HG03520 (cell line): ENCODE results near the gene GTF2IRD1.
"Not testable (repeated sequence)": the region's sequence is repeated elsewhere in the genome, so short reads cannot be mapped to it uniquely, and the experiment has no call there.

Experiments
- ATAC-seq: cut with Tn5 transposase; IDR thresholded peaks from one replicate; pipeline ENCODE4 v1.9.1; 2021; ENCODE audit warnings: mild to moderate bottlenecking, moderate library complexity; ENCODE audit not compliant: unreplicated experiment

The GTF2IRD1 gene

GRCh38 chr7:74554178-74554577 lies 100.5 kb downstream of the GTF2IRD1 start:
- no peak for ATAC-seq

GRCh38 chr7:74560086-74560719 lies 106.5 kb downstream of the GTF2IRD1 start:
- ATAC-seq: no peak

- no peak for ATAC-seq
These were observed 108.3 kb downstream of the GTF2IRD1 start for GRCh38 chr7:74561898-74562613.

GRCh38 chr7:74563639-74564038 lies 109.9 kb downstream of the GTF2IRD1 start:
- not testable (repeated sequence) for ATAC-seq

GRCh38 chr7:74567318-74567668 lies 113.6 kb downstream of the GTF2IRD1 start:
- no peak for ATAC-seq

- no peak for ATAC-seq
These were observed 115.0 kb downstream of the GTF2IRD1 start for GRCh38 chr7:74568658-74569057.

GRCh38 chr7:74569501-74570075 lies 115.9 kb downstream of the GTF2IRD1 start:
- no peak for ATAC-seq

- no peak for ATAC-seq
These were observed 116.9 kb downstream of the GTF2IRD1 start for GRCh38 chr7:74570533-74571156.

- ATAC-seq: no peak
These were observed 118.7 kb downstream of the GTF2IRD1 start for GRCh38 chr7:74572301-74572979.

- ATAC-seq: no peak
These were observed 119.8 kb downstream of the GTF2IRD1 start for GRCh38 chr7:74573512-74573911.

- no peak for ATAC-seq
These were observed 121.5 kb downstream of the GTF2IRD1 start for GRCh38 chr7:74575083-74575784.

GRCh38 chr7:74575811-74576210 lies 122.1 kb downstream of the GTF2IRD1 start:
- ATAC-seq: no peak

- ATAC-seq: no peak
These were observed 126.3 kb downstream of the GTF2IRD1 start for GRCh38 chr7:74579800-74580685.

- ATAC-seq: no peak
These were observed 128.3 kb downstream of the GTF2IRD1 start for GRCh38 chr7:74581916-74582440.

GRCh38 chr7:74582447-74583039 lies 128.8 kb downstream of the GTF2IRD1 start:
- no peak for ATAC-seq

GRCh38 chr7:74583630-74584029 lies 129.9 kb downstream of the GTF2IRD1 start:
- ATAC-seq: no peak

GRCh38 chr7:74584160-74584954 lies 130.7 kb downstream of the GTF2IRD1 start:
- ATAC-seq: no peak

GRCh38 chr7:74585844-74586243 lies 132.1 kb downstream of the GTF2IRD1 start:
- no peak for ATAC-seq
